ENCODE data around the gene C4A. TPM values are rescaled to one million over a fixed set of nuclear protein-coding genes. Genes with fewer than 3 reads are reported as not detected.

Gene C4A
- total and polyA plus RNA-seq, 2 of the 13 experiments (the other 11 are each of a cell fraction or from before 2014, with no cell fraction given) = 165 to 478 TPM

GRCh38 chr6:31972709-31973350 is 9.0 kb upstream of the C4A start (continued):
- peak; percentile 19 for TF ChIP-seq HNRNPLL (IDR thresholded peaks at IDR 0.05; ENCODE audit: low read depth, low read length, poor library complexity, severe bottlenecking)
- TF ChIP-seq TBX3 (IDR thresholded peaks at IDR 0.05; ENCODE audit: borderline replicate concordance) = no peak
- peak; percentile 1; the same call in 1 of the 2 replicates for TF ChIP-seq ISL2 (CRISPR knock-in tag; IDR thresholded peaks at IDR 0.05)
- peak; percentile 86; the same call in 1 of the 2 replicates for TF ChIP-seq ZNF160 (CRISPR knock-in tag; IDR thresholded peaks at IDR 0.05)
- TF ChIP-seq ZNF407 (CRISPR knock-in tag; IDR thresholded peaks at IDR 0.05; ENCODE audit: not compliant biosample characterization) = peak; percentile 13
- no peak; the same call in 1 of the 2 replicates for TF ChIP-seq EEA1 (CRISPR knock-in tag; IDR thresholded peaks at IDR 0.05; ENCODE audit: borderline replicate concordance)
- TF ChIP-seq ZSCAN20 (CRISPR knock-in tag; IDR thresholded peaks at IDR 0.05; ENCODE audit: borderline replicate concordance) = no peak
- no peak for TF ChIP-seq ZBED4 (CRISPR knock-in tag; IDR thresholded peaks at IDR 0.05; ENCODE audit: borderline replicate concordance)
- peak; percentile 45 for TF ChIP-seq XRCC5 (optimal IDR thresholded peaks at IDR 0.05; ENCODE audit: low read length)
- peak; percentile 22; the same call in 1 of the 2 replicates for TF ChIP-seq ZNF619 (CRISPR knock-in tag; IDR thresholded peaks at IDR 0.05)
- TF ChIP-seq STAT6 (CRISPR knock-in tag; IDR thresholded peaks at IDR 0.05; ENCODE audit: borderline replicate concordance) = peak; percentile 21; the same call in 1 of the 2 replicates
- TF ChIP-seq ZNF713 (CRISPR knock-in tag; IDR thresholded peaks at IDR 0.05) = no peak
- TF ChIP-seq KDM1A (CRISPR knock-in tag; IDR thresholded peaks at IDR 0.05) = no peak

Measured in HepG2 (cell line).